NK-92 treated with Interleukin-12 subunit alpha and Interleukin-12 subunit beta, amount 100 ng/mL, for 24 hours (cell line): Measurements from ENCODE around the gene CCL26.
"Not testable (repeated sequence)": the region's sequence is repeated elsewhere in the genome, so short reads cannot be mapped to it uniquely, and the experiment has no call there.

Source experiments
- DNase-seq: peaks from one replicate; lab custom pipeline; 2025; lab: John Stamatoyannopoulos, UW

CCL26 gene

GRCh38 chr7:75738975-75739795, 32.8 kb downstream of the CCL26 start:
- DNase-seq, result peak; percentile 100

GRCh38 chr7:75738604-75738974, 33.4 kb downstream of the CCL26 start, which contains the start of gene HIP1:
HIP1 (minus strand) TSS chr7:75738941; CDS start chr7:75738920, 21 bp downstream.
- no peak for DNase-seq

- DNase-seq, result no peak
Observed at GRCh38 chr7:75737856-75738603, 34.0 kb downstream of the CCL26 start.

- no peak for DNase-seq
Observed at GRCh38 chr7:75735581-75736350, 36.2 kb downstream of the CCL26 start.

GRCh38 chr7:75734586-75735458, 37.2 kb downstream of the CCL26 start:
- no peak for DNase-seq

- no peak for DNase-seq
Observed at GRCh38 chr7:75732764-75733630, 39.0 kb downstream of the CCL26 start.

- no peak for DNase-seq
Observed at GRCh38 chr7:75732016-75732521, 39.9 kb downstream of the CCL26 start.

GRCh38 chr7:75729851-75730274, 42.1 kb downstream of the CCL26 start:
- DNase-seq, result no peak

- DNase-seq, result peak; percentile 71
Observed at GRCh38 chr7:75727881-75728593, 44.0 kb downstream of the CCL26 start.

- DNase-seq, result not testable (repeated sequence)
Observed at GRCh38 chr7:75727351-75727750, 44.7 kb downstream of the CCL26 start.

GRCh38 chr7:75725306-75725705, 46.7 kb downstream of the CCL26 start:
- DNase-seq, result no peak

- no peak for DNase-seq
Observed at GRCh38 chr7:75723444-75723843, 48.6 kb downstream of the CCL26 start.

GRCh38 chr7:75722373-75722772, 49.6 kb downstream of the CCL26 start:
- DNase-seq, result no peak

- not testable (repeated sequence) for DNase-seq
Observed at GRCh38 chr7:75721922-75722321, 50.1 kb downstream of the CCL26 start.

GRCh38 chr7:75721426-75721825, 50.6 kb downstream of the CCL26 start:
- DNase-seq, result no peak

GRCh38 chr7:75719626-75720025, 52.4 kb downstream of the CCL26 start:
- no peak for DNase-seq
